ENCODE data around the gene BCAS3.

DNA sequence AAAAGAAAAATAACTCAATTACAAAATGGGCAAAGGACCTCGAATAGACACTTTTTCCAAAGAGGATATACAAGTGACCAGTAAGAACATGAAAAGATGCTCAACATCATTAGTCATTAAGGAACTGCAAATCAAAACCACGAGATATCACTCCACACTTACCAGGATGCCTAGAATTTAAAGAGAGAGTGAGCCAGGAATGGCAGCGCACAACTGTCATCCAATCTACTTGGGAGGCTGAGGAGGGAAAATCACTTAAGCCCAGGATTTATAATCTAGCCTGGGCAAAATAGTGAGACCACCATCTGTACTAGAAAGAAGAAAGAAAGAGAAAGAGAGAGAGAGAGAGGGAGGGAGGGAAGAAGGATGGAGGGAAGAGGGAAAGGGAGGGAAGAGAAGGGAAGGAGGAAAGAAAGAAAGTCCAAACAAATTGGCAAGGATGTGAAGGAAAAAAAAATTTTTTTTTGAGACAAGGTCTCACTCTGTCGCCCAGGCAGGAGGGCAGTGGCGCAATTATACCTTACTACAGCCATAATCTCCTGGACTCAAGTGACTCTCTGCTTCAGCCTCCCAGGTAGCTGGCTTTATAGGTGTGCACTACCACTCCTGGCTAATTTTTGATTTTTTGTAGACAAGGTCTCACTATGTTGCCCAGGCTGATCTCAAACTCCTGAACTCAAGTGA is 744.6 kb downstream of the BCAS3 start:
- TF ChIP-seq, protein P1, sequence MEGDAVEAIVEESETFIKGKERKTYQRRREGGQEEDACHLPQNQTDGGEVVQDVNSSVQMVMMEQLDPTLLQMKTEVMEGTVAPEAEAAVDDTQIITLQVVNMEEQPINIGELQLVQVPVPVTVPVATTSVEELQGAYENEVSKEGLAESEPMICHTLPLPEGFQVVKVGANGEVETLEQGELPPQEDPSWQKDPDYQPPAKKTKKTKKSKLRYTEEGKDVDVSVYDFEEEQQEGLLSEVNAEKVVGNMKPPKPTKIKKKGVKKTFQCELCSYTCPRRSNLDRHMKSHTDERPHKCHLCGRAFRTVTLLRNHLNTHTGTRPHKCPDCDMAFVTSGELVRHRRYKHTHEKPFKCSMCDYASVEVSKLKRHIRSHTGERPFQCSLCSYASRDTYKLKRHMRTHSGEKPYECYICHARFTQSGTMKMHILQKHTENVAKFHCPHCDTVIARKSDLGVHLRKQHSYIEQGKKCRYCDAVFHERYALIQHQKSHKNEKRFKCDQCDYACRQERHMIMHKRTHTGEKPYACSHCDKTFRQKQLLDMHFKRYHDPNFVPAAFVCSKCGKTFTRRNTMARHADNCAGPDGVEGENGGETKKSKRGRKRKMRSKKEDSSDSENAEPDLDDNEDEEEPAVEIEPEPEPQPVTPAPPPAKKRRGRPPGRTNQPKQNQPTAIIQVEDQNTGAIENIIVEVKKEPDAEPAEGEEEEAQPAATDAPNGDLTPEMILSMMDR (conservative IDR thresholded peaks at IDR 0.05): no peak
- no peak for TF ChIP-seq ZFX (IDR thresholded peaks at IDR 0.05)

All from C4-2B (cell line).